Activated CD4-positive, alpha-beta T cell treated with anti-CD3 and anti-CD28 coated beads, Interleukin-2, amount 50 U/mL, for 1 hour (primary cell): Measurements from ENCODE around the gene ZNF606.
"Not testable (repeated sequence)": the region's sequence is repeated elsewhere in the genome, so short reads cannot be mapped to it uniquely, and the experiment has no call there.

Source experiments
- DNase-seq: peaks from one replicate; pipeline ENCODE4 v3.0.0-alpha.2; 2020

Gene ZNF606

DNA sequence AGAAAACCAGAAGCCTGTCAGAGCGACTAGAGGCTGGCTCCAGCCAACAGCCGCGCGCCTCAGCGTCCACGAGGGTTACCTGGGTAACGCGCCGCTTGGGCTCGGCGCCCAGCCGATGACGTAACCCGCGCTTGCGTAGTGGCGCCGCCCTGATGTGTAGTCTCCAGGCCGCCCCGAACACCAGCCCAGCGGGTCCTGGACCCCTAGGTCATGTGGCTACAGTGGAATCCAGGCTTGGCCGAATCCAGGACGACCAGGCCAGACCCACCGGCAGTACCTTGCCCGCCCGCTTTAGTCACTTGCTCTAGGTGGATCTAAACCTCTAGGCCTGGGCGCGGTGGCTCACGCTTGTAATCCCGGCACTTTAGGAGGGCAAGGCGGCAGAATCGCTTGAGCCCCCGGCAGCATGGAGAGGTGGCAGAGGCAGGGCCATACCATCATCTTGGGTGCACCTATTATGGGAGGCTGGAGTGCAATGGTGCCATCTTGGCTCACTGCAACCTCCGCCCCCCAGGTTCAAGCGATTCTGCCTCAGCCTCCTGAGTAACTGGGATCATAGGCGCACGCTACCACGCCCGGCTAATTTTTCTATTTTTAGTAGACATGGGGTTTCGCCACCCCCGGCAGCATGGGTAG, 7.2 kb upstream of the ZNF606 start:
- DNase-seq, result peak; percentile 7

DNA sequence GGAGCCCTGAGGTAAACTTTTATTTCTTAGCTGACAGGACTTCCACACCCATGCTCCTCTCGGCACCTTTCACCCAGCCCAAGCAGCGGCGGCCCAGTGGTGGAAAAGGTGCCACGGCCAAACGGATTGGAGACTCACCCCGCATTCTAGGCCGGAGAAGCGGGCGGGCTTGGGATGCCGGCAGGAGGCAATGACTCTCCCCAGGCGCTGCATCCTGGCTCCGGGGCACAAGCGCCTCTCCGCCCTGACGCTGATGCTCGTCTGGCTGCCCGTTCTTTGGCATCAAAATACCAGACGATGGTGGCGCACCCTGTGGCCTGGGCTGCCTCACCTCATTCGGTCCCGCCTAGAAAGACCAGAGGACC, 6.7 kb upstream of the ZNF606 start:
- no peak for DNase-seq

DNA sequence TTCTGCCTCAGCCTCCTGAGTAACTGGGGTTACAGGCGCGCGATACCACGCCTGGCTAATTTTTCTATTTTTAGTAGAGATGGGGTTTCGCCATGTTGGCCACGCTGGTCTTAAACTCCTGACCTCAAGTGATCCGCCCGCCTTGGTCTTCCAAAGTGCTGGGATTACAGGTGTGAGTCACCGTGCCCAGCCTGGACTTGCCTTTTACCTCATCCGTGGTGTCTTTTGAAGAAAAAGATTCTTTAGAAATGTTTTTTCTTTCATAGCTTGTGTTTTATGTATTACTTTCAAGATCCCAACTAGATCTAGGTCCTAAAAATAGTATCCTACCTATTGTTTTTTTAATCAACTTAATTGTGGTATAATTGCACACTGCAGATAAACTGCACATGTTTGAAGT, 6.3 kb upstream of the ZNF606 start:
- not testable (repeated sequence) for DNase-seq

DNA sequence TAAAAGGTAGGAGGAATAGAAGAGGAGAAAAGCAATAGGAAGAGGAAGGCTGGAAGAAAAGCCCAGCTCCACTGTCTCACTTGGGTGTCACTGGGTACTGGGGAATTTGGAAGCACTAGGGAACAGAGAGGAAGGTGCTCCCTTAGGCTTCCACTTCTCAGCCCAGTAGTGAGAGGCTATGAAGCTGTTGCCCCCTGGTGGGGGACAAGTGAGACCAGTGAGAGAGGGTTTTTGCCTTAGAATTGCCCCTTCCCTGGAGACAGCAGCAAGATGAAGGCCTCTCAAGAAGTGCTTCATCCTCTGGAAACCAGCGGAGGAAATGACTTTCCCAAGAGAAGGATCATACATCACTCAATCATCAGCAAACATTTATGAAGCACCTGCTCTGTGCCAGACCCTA, 4.7 kb upstream of the ZNF606 start:
- no peak for DNase-seq

DNA sequence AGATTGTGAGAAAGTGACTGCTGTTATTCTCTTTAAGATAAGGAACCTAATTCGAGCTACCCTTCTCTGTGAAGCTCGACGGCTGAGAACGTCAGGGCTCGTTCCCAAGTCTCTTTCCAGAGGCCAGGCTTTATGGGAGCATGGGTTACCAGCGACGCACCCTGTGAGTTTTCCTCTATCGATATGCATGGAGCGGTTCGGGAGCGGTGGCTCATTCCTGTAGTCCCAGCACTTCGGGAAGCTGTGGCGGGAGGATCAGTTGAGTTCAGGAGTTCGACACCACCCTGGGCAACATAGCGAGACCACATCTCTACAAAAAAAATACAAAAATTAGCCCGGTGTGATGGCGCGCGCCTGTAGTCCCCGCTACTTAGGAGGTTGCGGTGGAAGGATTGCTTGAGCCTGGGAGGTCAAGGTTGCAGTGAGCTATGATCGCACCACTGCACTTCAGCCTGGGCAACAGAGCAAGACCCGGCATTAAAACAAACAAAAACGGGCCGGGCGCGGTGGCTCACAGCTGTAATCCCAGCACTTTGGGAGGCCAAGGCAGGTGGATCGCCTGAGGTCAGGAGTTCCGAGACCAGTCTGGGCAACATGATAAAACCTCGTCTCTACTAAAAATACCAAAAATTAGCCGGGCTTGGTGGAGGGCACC, 681 bp upstream of the ZNF606 start:
- no peak for DNase-seq

DNA sequence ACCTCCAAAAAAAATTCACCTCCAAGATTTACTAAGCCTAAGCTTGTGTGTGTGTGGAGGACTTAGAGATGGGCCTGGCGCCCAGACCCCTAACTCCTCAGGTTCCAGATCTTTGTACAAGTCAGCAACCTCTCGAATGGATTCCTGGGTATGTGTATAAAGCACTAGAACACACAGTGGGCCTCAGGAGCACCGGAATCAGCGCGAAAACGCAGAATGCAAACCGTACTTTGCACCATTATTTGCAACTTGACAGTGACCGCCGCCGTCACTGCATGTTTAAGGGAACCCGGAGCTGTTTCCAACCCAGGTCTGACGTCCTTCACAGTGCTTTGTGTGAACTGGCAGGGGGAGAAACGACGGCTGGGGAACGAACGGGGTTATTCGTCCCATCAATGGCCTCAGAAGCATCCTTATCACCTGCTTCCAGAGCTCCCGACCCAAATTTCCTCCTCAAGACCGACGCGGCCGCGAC, 688 bp downstream of the ZNF606 start:
- peak; percentile 10 for DNase-seq

DNA sequence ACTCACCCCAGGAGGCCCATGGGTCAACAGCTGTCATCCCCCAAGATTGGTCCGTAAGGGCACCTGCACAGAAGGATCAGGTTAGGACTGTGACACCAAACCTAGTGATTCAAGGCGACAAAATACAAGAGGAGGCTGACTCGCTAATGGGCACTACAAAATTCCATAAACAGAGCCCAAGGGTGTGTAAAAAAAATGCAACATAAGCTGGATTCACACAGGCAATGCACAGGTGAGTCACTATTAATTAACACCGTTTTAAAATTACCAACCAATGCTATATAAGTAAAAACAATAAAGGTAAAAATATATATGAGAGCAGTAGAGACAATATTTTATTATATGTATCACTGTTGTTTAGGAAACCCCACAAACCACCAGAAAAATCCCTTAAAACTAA, 1.9 kb downstream of the ZNF606 start:
- DNase-seq, result no peak

DNA sequence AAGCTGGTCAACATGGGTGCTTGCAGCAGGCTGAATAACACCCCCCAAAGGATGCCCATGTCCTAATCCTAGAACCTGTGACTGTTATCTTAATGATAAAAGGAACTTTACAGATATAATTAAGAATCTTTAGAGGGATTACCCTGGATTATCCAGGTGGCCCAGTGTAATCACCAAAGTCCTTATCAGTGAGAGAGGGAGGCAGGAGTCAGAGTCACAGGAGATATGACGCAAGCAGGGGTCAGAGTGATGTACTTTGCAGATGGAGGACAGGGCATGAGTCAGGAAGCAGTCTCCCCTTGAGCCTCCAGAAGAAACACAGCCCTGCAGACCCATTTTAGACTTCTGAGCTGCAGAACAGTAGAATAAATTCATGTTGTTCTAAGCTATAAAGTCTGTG, 9.8 kb downstream of the ZNF606 start:
- DNase-seq, result no peak

DNA sequence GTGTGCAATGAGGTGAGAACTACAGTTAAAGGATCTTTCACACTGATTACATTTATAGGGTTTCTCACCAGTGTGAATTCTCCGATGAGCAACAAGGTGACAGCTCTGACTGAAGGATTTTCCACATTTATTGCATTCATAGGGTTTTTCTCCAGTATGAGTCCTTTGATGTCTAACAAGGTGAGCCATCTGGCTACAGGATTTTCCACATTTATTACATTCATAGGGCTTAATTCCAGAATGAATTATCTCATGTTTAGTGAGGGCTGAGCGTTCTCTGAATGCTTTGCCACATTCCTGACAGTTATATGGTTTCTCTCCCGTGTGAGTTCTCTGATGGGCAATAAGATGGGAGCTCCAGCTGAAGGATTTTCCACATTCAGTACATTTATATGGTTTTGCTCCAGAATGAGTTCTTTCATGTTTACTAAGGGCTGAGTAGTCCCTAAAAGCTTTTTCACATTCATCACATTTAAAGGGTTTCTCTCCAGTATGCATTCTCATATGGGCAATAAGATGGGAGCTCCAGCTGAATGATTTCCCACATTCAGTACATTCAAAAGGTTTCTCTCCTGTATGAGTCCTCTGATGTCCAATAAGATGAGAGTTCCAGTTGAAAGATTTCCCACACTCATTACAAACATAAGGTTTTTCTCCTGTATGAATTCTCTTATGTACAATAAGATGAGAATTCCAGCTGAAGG, 23.9 kb downstream of the ZNF606 start:
- DNase-seq, result no peak

DNA sequence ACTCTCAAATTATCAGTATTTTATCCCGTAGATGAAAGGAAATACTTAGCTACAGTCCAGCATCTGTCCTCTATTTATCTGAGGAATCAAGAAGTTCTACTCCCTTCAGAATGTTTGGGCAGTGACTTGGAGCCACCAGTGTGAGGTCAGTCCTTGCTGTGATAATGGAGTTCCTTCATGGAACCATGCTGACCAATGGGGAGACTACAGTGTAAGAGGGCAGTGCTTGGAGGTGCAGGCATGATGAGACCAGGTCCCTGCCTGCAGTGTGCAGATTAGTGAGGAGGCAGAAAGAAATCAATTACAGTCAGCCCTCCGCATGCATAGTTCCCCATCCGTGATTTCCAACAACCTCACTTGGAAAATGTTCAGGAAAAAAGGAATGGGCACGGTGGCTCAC, 28.2 kb downstream of the ZNF606 start, which contains the start of gene C19orf18:
TSS of gene C19orf18 (minus strand) at position 101 of the 400 bp plus-strand sequence. CDS start 102 bp downstream, outside the sequence.
- no peak for DNase-seq

DNA sequence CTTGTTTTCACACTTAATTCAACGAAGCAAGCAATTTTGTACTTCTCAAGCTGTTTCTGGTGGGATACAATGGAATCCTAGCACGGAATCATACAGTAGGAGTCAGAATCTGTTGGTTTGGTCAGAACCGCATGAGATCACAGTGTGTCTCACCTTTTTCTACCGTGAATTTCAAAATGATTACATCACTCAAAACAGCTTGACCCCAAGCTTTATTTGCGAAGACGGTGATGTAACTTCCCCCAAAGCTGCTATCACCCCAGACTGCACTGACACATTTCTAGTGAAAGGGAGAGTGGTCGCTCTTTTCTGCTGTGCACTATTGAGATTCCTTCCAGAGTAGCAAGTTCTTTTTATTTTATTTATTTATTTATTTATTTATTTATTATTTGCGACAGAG, 37.9 kb downstream of the ZNF606 start:
- no peak for DNase-seq

DNA sequence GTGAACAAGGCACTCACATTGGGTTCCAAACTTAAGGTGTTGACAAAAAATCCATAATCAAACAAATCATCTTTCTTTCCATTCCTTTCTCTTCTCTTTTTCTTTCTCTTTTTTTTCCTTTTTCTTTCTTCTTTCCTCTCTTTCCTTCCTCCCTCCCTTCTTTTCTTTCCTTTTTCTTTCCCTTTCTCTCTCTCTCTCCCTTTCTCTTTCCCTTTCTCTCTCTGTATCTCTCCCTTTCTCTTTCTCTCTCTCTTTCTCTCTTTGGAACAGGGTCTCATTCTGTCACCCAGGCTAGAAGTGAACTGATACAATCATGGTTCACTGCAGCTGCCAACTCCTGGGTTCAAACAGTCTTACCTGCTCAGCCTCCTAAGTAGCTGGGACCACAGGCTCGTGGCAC, 40.8 kb downstream of the ZNF606 start:
- DNase-seq, result no peak

DNA sequence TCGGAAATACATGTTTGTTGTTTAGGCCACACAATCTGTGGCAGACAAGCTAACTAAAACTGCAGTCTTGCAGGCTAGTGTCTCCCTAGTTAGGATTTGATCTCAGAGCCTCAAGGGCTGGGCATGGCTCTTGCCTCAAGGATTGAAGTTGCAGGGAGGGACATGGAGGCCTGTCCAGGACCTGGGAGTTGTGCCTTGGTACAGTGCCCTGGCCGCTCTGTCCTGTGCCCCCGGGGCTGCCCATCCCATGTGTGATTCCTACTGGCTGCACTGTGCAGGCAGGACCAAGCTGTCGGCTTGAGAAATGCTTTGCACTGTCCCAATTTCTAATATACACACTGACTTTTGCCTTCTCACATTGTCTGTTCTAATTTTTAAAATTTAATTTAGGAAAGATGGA, 47.6 kb downstream of the ZNF606 start:
- DNase-seq, result no peak

DNA sequence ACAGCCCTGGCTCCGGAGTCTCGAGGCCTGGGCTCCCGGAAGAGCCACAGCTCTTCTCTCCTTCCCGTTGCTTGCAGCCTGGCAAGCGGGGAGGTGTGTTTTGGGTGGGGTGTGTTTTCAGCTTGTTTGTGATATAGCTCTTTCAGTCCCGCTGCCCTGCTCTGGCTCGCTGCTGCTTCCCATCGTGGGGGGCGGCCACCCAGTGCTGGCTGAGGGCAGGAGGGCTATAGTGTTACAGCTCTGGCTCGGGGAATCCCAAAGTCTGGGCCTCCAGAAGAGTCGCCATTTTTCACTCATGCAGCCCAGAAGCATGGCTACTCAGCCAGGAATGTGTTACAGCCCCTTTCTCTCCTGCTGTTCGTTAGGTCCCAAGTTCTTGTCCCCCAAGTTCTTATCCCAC, 52.9 kb downstream of the ZNF606 start:
- DNase-seq, result no peak

DNA sequence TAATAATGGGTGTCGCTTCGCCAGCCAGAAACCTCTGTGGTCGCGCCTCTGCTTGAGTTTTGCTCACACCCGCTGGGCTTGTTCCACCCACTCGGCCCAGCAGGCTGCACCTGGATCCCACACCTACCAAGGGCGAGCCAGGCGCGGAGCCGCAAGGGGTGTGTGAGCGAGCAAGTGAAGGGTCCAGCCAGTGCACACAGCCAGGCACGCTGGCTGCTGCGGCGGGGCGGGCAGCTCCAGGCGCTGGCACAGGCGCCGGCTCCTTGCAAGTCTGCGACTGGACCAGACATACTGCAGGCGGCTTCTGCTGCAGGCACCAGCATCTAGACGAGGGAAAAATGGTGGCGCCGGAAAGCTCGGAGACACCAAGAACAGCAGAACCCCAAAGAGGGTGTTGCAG, 53.3 kb downstream of the ZNF606 start:
- DNase-seq, result no peak

DNA sequence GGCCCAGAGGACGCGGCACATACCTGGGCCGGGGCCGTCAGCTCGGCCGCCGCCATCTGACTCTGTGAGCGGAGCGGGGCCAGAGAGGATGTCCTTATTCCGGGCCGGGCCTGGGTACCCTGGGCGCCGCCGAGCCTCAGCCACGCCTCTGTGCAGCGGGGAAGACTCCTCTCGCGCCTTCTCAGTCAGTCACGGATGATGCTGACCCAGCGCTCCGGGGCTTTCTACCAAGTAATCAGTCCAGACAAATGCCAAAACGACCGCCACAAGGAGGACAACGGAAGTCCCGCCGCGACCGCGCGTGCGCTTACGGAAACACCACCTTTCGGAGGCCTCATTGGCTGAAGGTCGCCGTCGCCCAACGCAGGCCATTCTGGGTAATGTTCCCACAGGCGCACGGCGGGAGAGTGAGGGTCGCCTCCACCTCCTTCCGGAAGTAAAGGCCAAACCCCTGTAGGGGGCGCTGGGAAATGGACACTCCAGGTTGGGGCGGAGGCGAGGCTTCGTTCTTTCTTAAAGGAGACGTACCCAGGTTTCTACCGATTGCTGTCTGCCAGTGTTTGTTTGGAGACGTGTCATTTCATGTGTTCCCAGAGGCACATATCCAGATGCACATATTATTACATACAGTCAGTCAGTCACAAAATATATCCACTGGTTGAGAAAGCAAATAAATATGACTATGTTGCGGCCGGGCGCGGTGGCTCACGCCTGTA, 55.0 kb downstream of the ZNF606 start, which contains the start of gene ZNF256:
TSS of gene ZNF256 (minus strand) at position 288 of the 716 bp plus-strand sequence. CDS start at position 56, 232 bp downstream.
- peak; percentile 84 for DNase-seq

DNA sequence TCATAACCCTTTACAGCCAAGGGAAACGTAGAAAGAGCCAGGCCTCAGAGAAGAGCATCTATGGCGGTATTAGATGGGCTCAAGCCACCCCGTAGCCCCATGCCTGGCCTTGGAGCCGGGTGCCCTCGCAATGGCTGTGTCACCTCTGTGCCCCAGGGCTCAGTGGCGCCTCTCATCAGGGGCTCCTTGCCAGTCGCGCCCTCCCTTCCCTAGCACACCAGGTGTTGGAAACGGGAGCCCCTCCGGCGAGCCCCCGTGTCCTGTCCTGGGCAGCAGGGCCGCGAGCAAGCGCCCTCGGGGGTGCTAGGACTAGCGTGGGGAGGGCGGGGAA, 55.6 kb downstream of the ZNF606 start:
- DNase-seq, result no peak

DNA sequence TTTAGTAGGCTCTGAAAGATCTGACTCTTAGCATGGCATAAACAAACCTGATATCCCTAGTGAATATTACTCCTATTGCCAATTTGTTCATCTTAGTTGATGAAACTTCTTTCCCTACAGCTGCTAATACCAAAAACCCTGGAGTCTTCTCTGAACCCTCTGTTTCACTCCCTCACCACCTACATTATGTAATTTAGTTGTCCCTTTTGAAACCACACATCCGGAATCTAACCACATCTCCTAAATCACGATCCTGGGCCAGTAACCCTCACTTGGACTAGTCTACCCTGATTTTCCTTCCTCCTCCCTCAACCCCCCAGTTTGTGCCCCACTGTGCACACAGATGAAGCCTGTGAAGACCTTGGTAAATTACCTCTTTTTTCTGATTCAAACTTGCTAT, 56.3 kb downstream of the ZNF606 start:
- no peak for DNase-seq

DNA sequence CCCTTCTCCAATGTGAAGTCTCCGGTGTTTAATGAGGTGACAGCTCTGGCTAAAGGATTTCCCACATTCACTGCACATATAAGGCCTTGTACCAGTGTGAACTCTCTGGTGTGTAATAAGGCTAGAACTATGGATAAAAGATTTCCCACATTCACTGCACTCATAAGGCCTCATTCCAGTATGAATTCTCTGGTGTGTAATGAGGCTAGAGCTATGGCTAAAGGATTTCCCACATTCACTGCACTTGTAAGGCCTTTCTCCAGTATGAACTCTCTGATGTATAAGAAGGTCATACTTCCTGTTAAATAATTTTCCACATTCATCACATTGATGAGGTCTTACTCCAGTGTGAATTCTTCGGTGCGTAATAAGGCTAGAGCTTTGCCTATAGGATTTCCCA, 61.0 kb downstream of the ZNF606 start:
- no peak for DNase-seq

DNA sequence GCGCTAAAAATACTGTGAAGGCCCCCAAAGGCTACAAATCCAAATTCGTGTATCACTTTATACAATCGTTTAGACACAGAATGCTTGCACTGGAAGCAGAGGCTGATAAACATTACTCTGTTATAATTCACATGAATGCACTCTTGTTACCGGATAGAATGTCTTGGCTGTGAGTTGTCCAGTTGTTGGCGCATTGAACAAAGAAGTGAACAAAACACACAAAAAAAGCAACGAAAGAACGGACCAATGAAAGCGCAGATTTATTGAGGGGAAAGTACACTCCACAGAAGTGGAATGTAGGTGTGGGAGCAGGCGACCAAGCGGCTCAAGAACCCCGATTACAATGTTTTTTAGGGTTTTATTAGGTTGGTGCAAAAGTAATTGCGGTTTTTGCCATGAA, 66.9 kb downstream of the ZNF606 start:
- DNase-seq, result no peak

DNA sequence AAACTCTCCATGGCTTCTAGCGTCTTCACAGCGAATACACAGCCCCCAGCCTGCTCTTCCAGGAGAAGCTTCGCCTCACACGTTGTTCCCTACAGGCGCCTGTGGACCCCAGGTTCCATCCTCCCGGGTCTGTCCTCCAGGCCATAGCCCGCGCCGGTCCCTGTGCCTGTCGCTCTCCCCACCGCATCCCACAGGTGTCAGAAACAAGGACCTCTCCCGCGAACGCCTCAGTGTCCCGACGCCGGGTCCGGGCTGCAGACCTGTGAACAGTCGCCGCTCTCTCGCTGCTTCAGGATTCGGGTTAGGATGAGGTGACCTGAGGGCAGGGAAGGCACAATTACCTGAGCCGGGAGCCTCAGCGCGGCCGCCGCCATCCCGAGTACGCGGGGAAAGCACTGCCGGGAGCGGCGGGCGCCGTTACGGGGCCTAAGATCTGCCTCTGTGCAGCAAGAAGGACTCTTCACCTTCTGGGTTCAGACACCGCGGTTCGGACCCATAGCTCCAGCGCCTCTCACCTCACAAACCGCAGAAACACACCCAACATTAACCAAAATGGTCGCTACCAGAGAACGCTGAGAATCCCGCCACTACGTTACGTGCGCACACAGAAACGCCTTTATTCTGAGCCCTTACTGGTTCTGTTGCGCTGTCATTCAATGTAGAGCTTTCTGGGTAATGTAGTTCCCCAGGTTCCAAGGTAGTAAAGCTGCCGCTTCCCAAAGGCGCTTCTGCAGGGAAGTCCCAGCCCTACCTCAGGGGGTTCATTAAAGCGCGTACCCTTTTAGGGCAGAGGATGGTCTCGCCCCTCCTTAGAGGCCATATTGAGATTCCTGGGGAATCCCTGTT, 67.6 kb downstream of the ZNF606 start, which contains the start of gene ZNF418:
TSS of gene ZNF418 (minus strand) at position 583 of the 846 bp plus-strand sequence. CDS start 1,580 bp downstream, outside the sequence.
- peak; percentile 31 for DNase-seq

DNA sequence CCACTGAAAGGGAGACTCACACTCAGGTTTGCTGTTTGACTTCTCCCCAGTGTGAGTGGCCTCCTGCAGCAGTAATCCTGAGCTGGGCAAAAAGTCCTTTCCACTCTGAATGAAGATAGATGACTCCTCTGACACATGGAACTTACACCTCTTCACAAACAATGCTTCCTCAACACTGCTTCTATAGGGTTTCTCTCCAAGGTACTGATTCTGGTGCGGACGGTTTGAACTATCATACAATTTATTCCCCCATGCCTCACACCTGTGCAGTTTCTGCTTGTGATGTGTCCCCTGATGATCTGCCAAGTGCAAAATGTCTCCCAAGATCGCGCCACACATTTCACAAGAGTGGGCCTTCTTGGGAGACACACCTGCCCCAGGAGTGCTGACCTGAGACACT, 75.0 kb downstream of the ZNF606 start:
- DNase-seq, result no peak
